ENCODE data around the gene DDIT4. TPM values are rescaled to one million over a fixed set of nuclear protein-coding genes. Genes with fewer than 3 reads are reported as not detected.

The DDIT4 gene
- total and polyA plus RNA-seq, 2 of the 8 experiments (the other 6 are each of a cell fraction or from before 2014, with no cell fraction given): 47.4 to 108 TPM

- Histone ChIP-seq H2BK120ac (replicated peaks; ENCODE audit: low read depth, low read length) (no peak overlapping the region), H3K79me1 (ENCODE audit: low read depth, low read length) (peaks cover 4% of the 10 kb centered on the region; the same call in 1 of the 2 replicates), H3K18ac (ENCODE audit: extremely low read depth, low read length) (no peak overlapping the region), H3K56ac (replicated peaks; ENCODE audit: insufficient read length, low read depth, low read length) (no peak overlapping the region), H2AFZ (ENCODE audit: low read length) (no peak overlapping the region), H3K79me2 (ENCODE audit: control insufficient read depth in 1 of 2, insufficient read depth in 2 of 2, low read length in 2 of 2) (peaks cover 3 to 37% of the 10 kb centered on the region in 2 experiments; a peak in 3 of 4 replicates), H4K91ac (replicated peaks; ENCODE audit: insufficient read length, low read length) (no peak overlapping the region), H2AK5ac (ENCODE audit: low read depth, low read length) (no peak overlapping the region), H3K4me2 (ENCODE audit: insufficient read depth in 1 of 2, low read depth in 2 of 2, low read length in 2 of 2) (no peak overlapping the region), H3K4ac (replicated peaks; ENCODE audit: insufficient read length, low read depth, low read length) (no peak overlapping the region), H3K23me2 (ENCODE audit: low read depth, low read length) (no peaks in the 10 kb centered on the region), H3K4me1 (replicated peaks in 1 of 4; ENCODE audit: control insufficient read depth in 3 of 4, insufficient read depth in 4 of 4, low read length in 3 of 4) (peaks cover 0 to 6% (median 3%) of the 10 kb centered on the region in 4 experiments; a peak in 4 of 7 replicates), H3K27ac (ENCODE audit: low read depth, low read length) (no peak overlapping the region), H2BK15ac (ENCODE audit: low read length) (no peak overlapping the region), H4K5ac (ENCODE audit: insufficient read length, low read depth, low read length) (no peak overlapping the region), H3K36me3 (ENCODE audit: control insufficient read depth in 2 of 4, insufficient read depth in 4 of 4, low read length in 3 of 4) (peaks cover 5 to 19% (median 10%) of the 10 kb centered on the region in 4 experiments; a peak in 7 of 8 replicates), H2BK12ac (ENCODE audit: low read depth, low read length) (no peak overlapping the region), H2BK20ac (ENCODE audit: low read length) (no peak overlapping the region), H4K20me1 (replicated peaks in 1 of 2; ENCODE audit: control insufficient read depth in 1 of 2, insufficient read depth in 2 of 2, low read length in 2 of 2) (peaks cover 2 to 3% of the 10 kb centered on the region in 2 experiments), H3K23ac (ENCODE audit: insufficient read length) (no peak overlapping the region), H2BK5ac (ENCODE audit: low read depth, low read length) (no peak overlapping the region), H4K8ac (ENCODE audit: extremely low read depth, insufficient read depth, low read length) (no peak overlapping the region), H3K4me3 (ENCODE audit: extremely low read depth in 1 of 4, insufficient read depth in 2 of 4, low read depth in 3 of 4, low read length in 4 of 4) (no peak overlapping the region), H3K9ac (replicated peaks in 1 of 4; ENCODE audit: extremely low read depth in 1 of 4, low read depth in 3 of 4, low read length in 3 of 4) (no peak overlapping the region), H3K27me3 (replicated peaks in 1 of 4; ENCODE audit: control insufficient read depth in 3 of 4, extremely low read depth in 1 of 4, insufficient read depth in 3 of 4, low read length in 3 of 4) (no peaks in the 10 kb centered on the region), H3K9me3 (ENCODE audit: insufficient read depth in 2 of 2, low read depth in 1 of 2, low read length in 1 of 2) (no peaks in the 10 kb centered on the region), H3K14ac (ENCODE audit: insufficient read length) (no peak overlapping the region)
- POLR2A ChIA-PET (ENCODE audit: partially characterized antibody): interaction anchor here (1.3 to 4.2 kb wide), 5 partner anchors 9 to 47 kb away, joined by 3 to 25 read pairs (median 7); partner anchors contain the start of gene DDIT4
- no peak for FAIRE-seq
- TF ChIP-seq ATF3 (IDR thresholded peaks at IDR 0.05; ENCODE audit: insufficient read depth, low read depth, low read length): no peak
- TF ChIP-seq TEAD4 (IDR thresholded peaks at IDR 0.05; ENCODE audit: low read depth, low read length): no peak
- TF ChIP-seq RBBP5 (IDR thresholded peaks at IDR 0.05; ENCODE audit: borderline replicate concordance, low read depth, low read length): no peak
- no peak for TF ChIP-seq CTCF (IDR thresholded peaks at IDR 0.05; ENCODE audit: control extremely low read depth in 1 of 3, insufficient read depth in 1 of 3, low read depth in 1 of 3, low read length in 3 of 3)
- no peak for TF ChIP-seq POU5F1 (IDR thresholded peaks at IDR 0.05; ENCODE audit: low read depth, low read length)
- TF ChIP-seq TCF12 (IDR thresholded peaks at IDR 0.05; ENCODE audit: low read depth, low read length): no peak
- no peak for TF ChIP-seq EGR1 (IDR thresholded peaks at IDR 0.05; ENCODE audit: borderline replicate concordance, low read depth, low read length)
- TF ChIP-seq CBX8 (IDR thresholded peaks at IDR 0.05; ENCODE audit: borderline replicate concordance, low read depth, low read length): no peak
- TF ChIP-seq, protein P1, sequence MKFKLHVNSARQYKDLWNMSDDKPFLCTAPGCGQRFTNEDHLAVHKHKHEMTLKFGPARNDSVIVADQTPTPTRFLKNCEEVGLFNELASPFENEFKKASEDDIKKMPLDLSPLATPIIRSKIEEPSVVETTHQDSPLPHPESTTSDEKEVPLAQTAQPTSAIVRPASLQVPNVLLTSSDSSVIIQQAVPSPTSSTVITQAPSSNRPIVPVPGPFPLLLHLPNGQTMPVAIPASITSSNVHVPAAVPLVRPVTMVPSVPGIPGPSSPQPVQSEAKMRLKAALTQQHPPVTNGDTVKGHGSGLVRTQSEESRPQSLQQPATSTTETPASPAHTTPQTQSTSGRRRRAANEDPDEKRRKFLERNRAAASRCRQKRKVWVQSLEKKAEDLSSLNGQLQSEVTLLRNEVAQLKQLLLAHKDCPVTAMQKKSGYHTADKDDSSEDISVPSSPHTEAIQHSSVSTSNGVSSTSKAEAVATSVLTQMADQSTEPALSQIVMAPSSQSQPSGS (IDR thresholded peaks at IDR 0.05; ENCODE audit: low read length): no peak
- 85% methylated on average over 5 of the region's 6 CpGs; no CpG with 5 or more reads in 1 of the 2 experiments for WGBS, 2 experiments (ENCODE audit: extremely low coverage in 1 of 2, insufficient coverage in 1 of 2, insufficient read length in 1 of 2, insufficient replicate concordance in 2 of 2, low coverage in 1 of 2, low lambda C conversion rate in 2 of 2, missing lambda C conversion rate in 1 of 2)
- CTCF ChIA-PET (ENCODE audit: partially characterized antibody): interaction anchor here (0.7 to 1.1 kb wide), 3 partner anchors 20 to 331 kb away, joined by 3 read pairs; no protein-coding TSS in a partner anchor
- DNase-seq (ENCODE audit: low read depth in 1 of 2, low spot score in 2 of 2): no peak
Measured at GRCh38 chr10:72227826-72228225, 45.9 kb upstream of the DDIT4 start.

Measured in H1 (cell line).